ENCODE data around the gene RRP1B. TPM values are rescaled to one million over a fixed set of nuclear protein-coding genes. Genes with fewer than 3 reads are reported as not detected.

Gene RRP1B
- total and polyA plus RNA-seq, 2 of the 13 experiments (the other 11 are each of a cell fraction or from before 2014, with no cell fraction given) = 16.3 to 46.2 TPM

GRCh38 chr21:43644071-43644470 is 15.3 kb upstream of the RRP1B start (continued):
- TF ChIP-seq TRAFD1 (CRISPR knock-in tag; IDR thresholded peaks at IDR 0.05; ENCODE audit: borderline replicate concordance) (no peak), IRF9 (CRISPR knock-in tag; IDR thresholded peaks at IDR 0.05; ENCODE audit: borderline replicate concordance) (no peak), ZNF10 (CRISPR knock-in tag; IDR thresholded peaks at IDR 0.05; ENCODE audit: borderline replicate concordance, low read depth) (no peak), KLF13 (CRISPR knock-in tag; IDR thresholded peaks at IDR 0.05) (no peak), ZNF710 (CRISPR knock-in tag; IDR thresholded peaks at IDR 0.05; ENCODE audit: borderline replicate concordance) (no peak), ZNF790 (CRISPR knock-in tag; IDR thresholded peaks at IDR 0.05; ENCODE audit: borderline replicate concordance) (no peak), SP1 (IDR thresholded peaks at IDR 0.05) (no peak), SP1 (CRISPR knock-in tag; IDR thresholded peaks at IDR 0.05) (no peak)

GRCh38 chr21:43644609-43645008 is 14.8 kb upstream of the RRP1B start:
- H3K79me2 ChIP-seq (ENCODE audit: insufficient read depth, low read length) = no peaks in the 10 kb centered on the region
- H3K9ac ChIP-seq (ENCODE audit: insufficient read depth, low read depth, low read length) = no peak overlapping the region
- no peaks in the 10 kb centered on the region for H3K9me3 ChIP-seq (ENCODE audit: low read length)
- no peak overlapping the region for H3K4me2 ChIP-seq (ENCODE audit: low read depth, low read length)
- H3K27me3 ChIP-seq (ENCODE audit: control insufficient read depth in 1 of 2, insufficient read depth in 2 of 2, low read length in 2 of 2) = no peaks in the 10 kb centered on the region
- H3K4me1 ChIP-seq (ENCODE audit: insufficient read depth, low read length) = peaks cover 36% of the 10 kb centered on the region
- CTCF ChIA-PET (ENCODE audit: low intra/inter-chr PET ratio, low total read pairs) = interaction anchor here (2.8 kb wide), 1 partner anchor 33 kb away, joined by 17 read pairs; no protein-coding TSS in a partner anchor
- POLR2A ChIA-PET = no interaction called here
- no TSS peak for BruUV-seq (replicated peaks)
- WGBS (ENCODE audit: low lambda C conversion rate) = 89% methylated on average over 6 of the region's 6 CpGs
- no peak overlapping the region for H2AFZ ChIP-seq (ENCODE audit: low read length)
- no peaks in the 10 kb centered on the region for H4K20me1 ChIP-seq (ENCODE audit: insufficient read depth, low read length)
- H3K4me3 ChIP-seq (replicated peaks in 1 of 3; ENCODE audit: insufficient read depth in 1 of 3, low read depth in 2 of 3, low read length in 3 of 3) = no peak overlapping the region
- ATAC-seq (no peak), DNase-seq (ENCODE audit: low spot score) (no peak), FAIRE-seq (no peak)
- no peaks in the 10 kb centered on the region for H3K36me3 ChIP-seq (replicated peaks in 1 of 2; ENCODE audit: control insufficient read depth in 1 of 2, insufficient read depth in 2 of 2, low read length in 2 of 2)
- in situ Hi-C loops (cut with HindIII; ENCODE audit: extremely low pct_ligation_motif_present, low pct_unique_long_range_greater_than_20kb) (no loop called here), intact Hi-C loops (cut with micrococcal nuclease; ENCODE audit: unreplicated experiment) (loop anchor here (1.0 to 5.0 kb wide), 3 partner anchors 32 to 332 kb away; no protein-coding TSS in a partner anchor)
- no peak overlapping the region for H3K27ac ChIP-seq (ENCODE audit: extremely low read length, insufficient read depth, low read length)
- TF ChIP-seq PCBP1 (IDR thresholded peaks at IDR 0.05; ENCODE audit: borderline replicate concordance, low read depth, low read length) = no peak
- no peak for TF ChIP-seq RXRB (CRISPR knock-in tag; IDR thresholded peaks at IDR 0.05; ENCODE audit: borderline replicate concordance)
- no peak for TF ChIP-seq MLLT10 (CRISPR knock-in tag; IDR thresholded peaks at IDR 0.05)
- no peak for TF ChIP-seq ZNF678 (CRISPR knock-in tag; IDR thresholded peaks at IDR 0.05)
- no peak for TF ChIP-seq XBP1 (CRISPR knock-in tag; IDR thresholded peaks at IDR 0.05)
- TF ChIP-seq KLF13 (CRISPR knock-in tag; IDR thresholded peaks at IDR 0.05) = no peak
- TF ChIP-seq ZNF556 (CRISPR knock-in tag; IDR thresholded peaks at IDR 0.05; ENCODE audit: borderline replicate concordance) = no peak
- no peak for TF ChIP-seq NR2C2 (CRISPR knock-in tag; IDR thresholded peaks at IDR 0.05; ENCODE audit: borderline replicate concordance)
